Hepatocyte (in vitro differentiated cells): ENCODE measurements around the gene FRMD3.

ENCODE experiments used
- CTCF ChIP-seq: fragments of 200-600 bp; sonication (generic); IDR thresholded peaks from 2 replicates; pipeline ENCODE4 v1.5.1; 2016; ENCODE audit warnings: antibody characterized with exemption, mild to moderate bottlenecking; ENCODE audit not compliant: poor library complexity
- EZH2 ChIP-seq: fragments of 200-600 bp; sonication (generic); IDR thresholded peaks from 2 replicates; pipeline ENCODE4 v1.6.1; 2016; ENCODE audit warnings: antibody characterized with exemption, mild to moderate bottlenecking, borderline replicate concordance

DNA sequence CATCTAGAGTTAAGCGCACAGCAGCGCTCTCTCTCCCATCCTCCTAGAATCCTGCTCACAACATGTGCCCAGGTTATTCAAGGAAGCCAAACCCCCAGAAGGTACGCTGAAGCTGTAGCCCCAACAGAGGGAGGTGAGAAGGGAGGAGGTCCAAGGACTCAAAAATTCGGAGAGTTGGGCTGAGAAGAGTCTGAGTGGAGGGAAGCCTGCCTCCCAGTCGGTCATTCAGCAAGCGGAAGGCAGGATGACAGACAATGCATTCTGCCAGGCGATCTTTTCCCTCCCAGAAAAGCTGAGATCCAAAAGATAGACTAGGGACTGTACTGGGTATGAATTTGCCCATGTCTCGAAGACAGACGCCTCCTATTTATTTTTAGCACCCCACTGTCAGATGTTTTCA lies 189.2 kb downstream of the FRMD3 start:
- no peak for TF ChIP-seq EZH2
- no peak for TF ChIP-seq CTCF
